ENCODE measurements around the gene TMEM127. TPM values are rescaled to one million over a fixed set of nuclear protein-coding genes. Genes with fewer than 3 reads are reported as not detected.
"Not testable (repeated sequence)": the region's sequence is repeated elsewhere in the genome, so short reads cannot be mapped to it uniquely, and the experiment has no call there.

TMEM127 gene
- polyA plus RNA-seq, 3 donors from 2014 or later: 24.6 to 57.7 (median 31.3) TPM

DNA sequence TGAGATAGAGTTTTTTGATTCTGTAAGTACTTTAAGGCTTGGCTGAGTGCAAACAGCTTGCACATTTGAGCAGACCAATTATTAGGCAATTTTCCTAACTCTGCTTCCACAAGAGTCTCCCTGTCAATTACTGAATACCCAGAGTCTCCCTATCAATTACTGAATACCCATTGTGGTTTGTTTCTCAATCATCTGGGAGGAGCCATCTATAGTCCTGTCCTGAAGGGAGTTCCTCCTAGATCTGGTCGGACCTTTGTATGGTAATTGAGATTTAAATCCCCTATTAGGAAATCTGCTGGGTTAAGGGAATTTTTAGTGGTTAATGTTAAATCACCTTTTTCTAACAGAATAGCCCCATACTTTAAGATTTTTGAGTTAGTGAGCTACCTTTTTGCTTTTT, 44.7 kb downstream of the TMEM127 start:
- H3K36me3 Mint-ChIP-seq; H3K4me1 Mint-ChIP-seq; H3K27me3 Mint-ChIP-seq (ENCODE audit: low read depth in 3 of 3); H3K4me3 Mint-ChIP-seq; H3K27ac Mint-ChIP-seq; H3K9me3 Mint-ChIP-seq; DNase-seq: not testable (repeated sequence)

DNA sequence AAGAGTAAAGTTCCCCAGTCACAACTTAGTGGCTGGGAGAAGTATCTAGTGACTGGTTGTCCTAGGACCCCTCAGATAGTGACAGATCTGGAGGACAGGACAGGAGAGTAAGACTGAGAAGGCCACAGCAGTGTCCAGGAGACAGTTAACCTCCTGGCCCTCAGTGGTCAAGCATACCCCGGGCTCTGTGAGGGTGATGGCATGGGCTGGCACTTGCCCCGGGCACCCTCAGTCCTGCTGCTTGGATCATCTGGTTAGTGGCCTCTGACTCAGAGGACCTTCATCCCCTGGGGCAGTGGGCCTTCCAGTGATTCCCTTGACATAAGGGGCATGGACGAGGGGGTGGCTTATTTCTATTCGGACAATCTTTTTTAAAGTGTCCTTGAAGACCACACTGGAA, 45.8 kb downstream of the TMEM127 start:
- H3K27me3 Mint-ChIP-seq (ENCODE audit: low read depth in 3 of 3); H3K4me1 Mint-ChIP-seq; DNase-seq: not testable (repeated sequence)

DNA sequence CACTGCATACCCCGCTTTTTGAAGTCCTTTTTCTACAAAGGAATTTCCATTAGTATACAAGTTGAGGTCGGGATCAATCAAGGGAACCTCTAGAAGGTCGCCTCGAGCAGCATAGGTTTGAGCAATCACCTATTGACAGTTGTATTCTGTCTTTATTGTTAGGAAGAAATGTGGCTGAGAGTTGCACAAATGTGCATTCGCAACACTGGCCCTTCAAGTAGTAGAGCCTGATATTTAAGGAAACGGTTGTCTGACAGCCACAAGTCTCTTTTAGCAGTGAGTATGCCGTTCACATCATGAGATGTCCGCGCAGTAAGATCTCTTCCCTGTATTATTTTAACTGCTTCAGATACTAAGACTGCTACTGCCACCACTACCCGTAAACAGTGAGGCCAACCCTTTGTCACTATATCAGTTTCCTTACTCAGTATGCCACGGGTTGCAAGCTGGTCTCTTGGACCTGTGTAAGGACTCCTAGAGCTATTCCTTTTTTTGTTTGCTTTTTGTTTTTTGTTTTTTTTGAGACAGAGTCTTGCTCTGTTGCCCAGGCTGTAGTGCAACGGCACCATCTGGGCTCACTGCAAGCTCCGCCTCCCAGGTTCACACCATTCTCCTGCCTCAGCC, 47.2 kb downstream of the TMEM127 start:
- Mint-ChIP-seq H3K4me3 (no peak overlapping the region), H3K27me3 (ENCODE audit: low read depth in 3 of 3) (no peaks in the 10 kb centered on the region), H3K9me3 (no peaks in the 10 kb centered on the region), H3K4me1 (no peaks in the 10 kb centered on the region), H3K27ac (no peak overlapping the region), H3K36me3 (peaks cover 0 to 3% (median 0%) of the 10 kb centered on the region in 3 donors)
- no peak for DNase-seq

More for the DNA sequence above, 45.8 kb downstream of the TMEM127 start:
- not testable (repeated sequence) for H3K4me3 Mint-ChIP-seq, H3K9me3 Mint-ChIP-seq, H3K36me3 Mint-ChIP-seq, H3K27ac Mint-ChIP-seq

DNA sequence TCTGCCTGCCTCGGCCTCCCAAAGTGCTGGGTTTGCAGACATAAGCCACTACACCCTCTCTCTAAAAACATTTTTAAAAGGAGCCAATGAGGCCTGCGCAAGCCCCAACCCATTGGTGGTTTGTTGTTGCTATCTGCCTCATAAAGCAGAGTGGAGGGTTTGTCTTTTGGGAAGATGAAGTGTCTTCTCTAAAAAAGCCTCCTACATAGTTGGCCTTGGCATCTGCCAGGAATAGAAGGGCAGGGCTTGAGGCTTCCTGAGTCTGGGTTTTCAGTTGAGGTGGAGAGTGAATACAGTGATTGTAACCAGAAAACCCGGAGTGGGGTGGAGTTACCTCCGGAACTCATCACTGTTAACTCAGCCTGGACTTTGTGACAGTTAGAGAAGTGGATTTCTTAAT, 51.2 kb downstream of the TMEM127 start:
- Mint-ChIP-seq H3K4me1 (peaks cover 3 to 4% of the 10 kb centered on the region in 2 donors), H3K9me3 (no peaks in the 10 kb centered on the region), H3K27ac (no peak overlapping the region), H3K4me3 (no peak overlapping the region), H3K36me3 (peaks cover 0 to 3% (median 0%) of the 10 kb centered on the region in 3 donors), H3K27me3 (ENCODE audit: low read depth in 3 of 3) (no peaks in the 10 kb centered on the region)
- no peak for DNase-seq

DNA sequence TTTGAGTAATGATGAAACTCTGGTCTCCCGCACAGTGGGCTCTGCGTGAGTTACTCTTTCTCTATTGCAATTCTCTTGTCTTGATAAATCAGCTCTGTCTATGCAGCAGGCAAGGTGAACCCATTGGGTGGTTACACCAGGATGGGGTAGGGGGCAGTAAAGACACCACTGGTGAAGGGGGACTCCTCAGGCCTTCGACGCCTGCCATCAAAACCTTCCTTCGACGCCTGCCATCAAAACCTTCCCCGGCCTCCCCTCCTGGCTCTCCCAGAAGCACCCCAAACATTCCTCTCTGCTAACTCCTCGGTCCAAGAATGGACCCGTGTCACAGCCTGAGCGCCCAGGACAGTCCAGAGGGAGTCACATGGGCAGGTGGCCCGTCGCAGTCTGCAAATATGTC, 52.4 kb downstream of the TMEM127 start:
- Mint-ChIP-seq H3K4me3 (no peak overlapping the region), H3K36me3 (peaks cover 0 to 3% (median 0%) of the 10 kb centered on the region in 3 donors), H3K9me3 (no peaks in the 10 kb centered on the region), H3K27me3 (ENCODE audit: low read depth in 3 of 3) (peaks cover 0 to 6% (median 0%) of the 10 kb centered on the region in 3 donors), H3K4me1 (peaks cover 10 to 11% of the 10 kb centered on the region in 2 donors), H3K27ac (no peak overlapping the region)
- no peak for DNase-seq

DNA sequence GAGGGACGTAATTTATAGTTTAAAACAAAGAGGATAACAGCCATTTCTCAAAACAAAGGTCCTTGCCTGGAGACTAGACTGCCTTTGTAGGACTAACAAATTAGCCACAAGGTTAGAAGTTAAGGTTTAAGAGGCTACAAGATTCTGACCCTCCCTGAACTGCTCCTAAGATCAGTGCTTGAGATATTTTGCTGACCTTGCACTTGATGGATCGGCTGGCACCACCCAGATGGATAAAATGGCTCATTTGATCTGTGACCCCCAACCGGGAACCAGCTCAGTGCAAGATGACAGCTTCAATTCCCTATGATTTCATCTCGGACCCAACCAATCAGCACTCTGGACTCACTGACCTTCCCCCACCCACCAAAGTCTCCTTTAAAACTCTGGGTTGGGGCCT, 53.5 kb downstream of the TMEM127 start:
- Mint-ChIP-seq H3K4me1 (peaks cover 18% of the 10 kb centered on the region in 2 donors), H3K36me3 (peaks cover 0 to 4% (median 3%) of the 10 kb centered on the region in 3 donors), H3K27me3 (ENCODE audit: low read depth in 3 of 3) (peaks cover 2 to 9% (median 2%) of the 10 kb centered on the region in 3 donors), H3K4me3 (no peak overlapping the region), H3K9me3 (no peaks in the 10 kb centered on the region), H3K27ac (no peak overlapping the region)
- DNase-seq: no peak

DNA sequence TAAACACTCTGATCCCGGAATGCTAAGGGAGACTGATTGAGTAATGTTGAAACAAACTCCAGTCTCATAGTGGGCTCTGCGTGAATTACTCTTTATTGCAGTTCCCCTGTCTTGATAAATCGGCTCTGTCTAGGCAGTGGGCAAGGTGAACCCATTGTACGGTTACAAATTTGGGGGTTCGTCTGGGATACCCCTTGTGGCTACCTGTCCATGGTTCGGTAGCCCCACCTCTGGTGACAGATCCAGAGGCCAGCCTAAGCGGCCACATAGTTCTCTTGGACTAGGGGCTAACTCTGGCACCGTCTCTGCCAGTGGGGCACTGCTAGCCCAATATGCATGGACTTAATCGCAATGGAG, 56.1 kb downstream of the TMEM127 start:
- peaks cover 0 to 4% (median 3%) of the 10 kb centered on the region in 3 donors for H3K36me3 Mint-ChIP-seq
- H3K9me3 Mint-ChIP-seq: no peaks in the 10 kb centered on the region
- H3K4me1 Mint-ChIP-seq: peaks cover 39 to 45% of the 10 kb centered on the region in 2 donors
- H3K27ac Mint-ChIP-seq: peak overlapping the region in 4 of 6 donors; percentile 48 to 71 (median 61)
- H3K27me3 Mint-ChIP-seq (ENCODE audit: low read depth in 3 of 3): peaks cover 2 to 14% (median 4%) of the 10 kb centered on the region in 3 donors
- peak overlapping the region; percentile 85 to 99 (median 96) for H3K4me3 Mint-ChIP-seq
- no peak for DNase-seq

DNA sequence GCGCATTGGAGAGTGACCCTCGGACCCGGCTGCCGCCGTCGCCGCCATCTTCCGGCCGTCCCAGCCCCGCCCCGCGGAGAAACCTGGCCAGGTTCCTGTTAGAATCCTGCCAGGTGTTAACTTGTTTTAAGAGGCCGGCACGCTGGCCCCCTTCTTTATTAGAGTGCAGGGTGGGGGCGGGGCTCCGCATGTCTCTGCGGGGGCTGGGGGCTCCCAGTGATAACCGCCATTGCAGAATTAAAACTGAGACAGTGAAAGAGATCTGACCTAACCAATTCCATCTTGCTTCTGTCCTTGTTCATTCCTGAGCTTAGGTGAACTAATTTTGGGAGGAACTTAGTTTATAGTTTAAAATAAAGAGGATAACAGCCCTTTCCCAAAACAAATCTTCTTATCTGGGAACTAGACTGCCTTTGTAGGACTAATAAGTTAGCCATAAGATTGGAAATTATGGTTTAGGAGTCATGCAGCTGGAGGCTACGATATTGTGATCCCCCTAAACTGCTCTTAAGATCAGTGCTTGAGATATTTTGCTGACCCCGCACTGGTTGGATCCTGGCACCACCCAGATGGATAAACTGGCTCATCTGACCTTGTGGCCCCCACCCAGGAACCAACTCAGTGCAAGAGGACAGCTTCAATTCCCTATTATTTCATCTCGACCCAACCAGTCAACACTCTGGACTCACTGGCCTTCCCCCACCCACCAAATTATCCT, 56.6 kb downstream of the TMEM127 start:
- Mint-ChIP-seq H3K9me3 (no peaks in the 10 kb centered on the region), H3K4me3 (peak overlapping the region; percentile 85 to 99 (median 96)), H3K27me3 (ENCODE audit: low read depth in 3 of 3) (peaks cover 2 to 14% (median 4%) of the 10 kb centered on the region in 3 donors), H3K36me3 (peaks cover 0 to 4% (median 3%) of the 10 kb centered on the region in 3 donors), H3K27ac (peak overlapping the region; percentile 69 to 90 (median 82)), H3K4me1 (peaks cover 45 to 50% of the 10 kb centered on the region in 2 donors)
- DNase-seq: no peak

DNA sequence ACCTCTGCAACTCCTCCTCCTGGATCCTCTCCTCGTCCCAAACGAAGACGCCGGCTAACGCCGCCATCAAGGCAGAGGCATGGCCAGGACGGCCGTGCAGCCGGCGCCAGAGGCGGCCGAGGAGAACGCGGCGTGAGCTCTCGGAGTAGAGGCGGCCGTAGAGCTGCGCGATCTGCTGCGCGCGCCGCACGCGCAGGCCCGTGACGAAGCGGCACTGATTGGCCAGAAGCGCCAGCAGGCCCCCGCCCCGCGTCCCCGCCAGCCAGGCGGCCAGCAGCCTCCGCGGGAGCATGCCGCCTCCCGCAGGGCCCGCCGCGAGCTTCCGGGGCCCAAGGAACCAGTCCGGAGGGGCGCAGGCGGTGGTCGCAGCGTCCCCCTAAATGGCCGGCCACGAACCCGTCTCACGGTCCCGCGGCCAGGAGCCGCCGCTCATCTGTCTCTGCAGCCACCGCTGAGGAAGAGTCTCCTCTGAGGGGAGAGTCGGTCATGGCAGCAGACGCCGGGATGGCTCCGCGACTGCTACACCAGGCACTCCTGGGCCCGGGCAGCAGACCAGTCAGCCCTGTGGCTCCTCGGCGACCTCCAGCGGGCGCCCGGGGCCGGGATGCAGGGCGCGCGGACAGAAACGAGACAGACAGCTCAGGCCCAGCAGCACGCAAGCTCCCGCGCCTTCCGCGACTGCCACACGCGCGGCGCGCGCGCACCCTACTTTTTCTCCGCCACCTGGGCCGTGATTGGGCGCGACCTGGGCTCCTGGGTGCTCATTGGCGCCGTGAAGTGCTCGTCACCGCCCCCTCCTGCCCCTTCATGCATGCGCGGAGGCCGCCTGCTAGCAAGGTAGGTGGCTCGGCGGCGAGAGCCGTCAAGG, 57.4 kb downstream of the TMEM127 start, which contains the start of gene STARD7:
Gene STARD7, minus strand, starts transcription at position 685 of the 868 bp plus-strand sequence. Its CDS starts 393 bp downstream, at position 292.
- Mint-ChIP-seq H3K36me3 (peaks cover 0 to 4% (median 0%) of the 10 kb centered on the region in 3 donors), H3K27me3 (ENCODE audit: low read depth in 3 of 3) (peaks cover 2 to 14% (median 4%) of the 10 kb centered on the region in 3 donors), H3K27ac (peak within 1 kb of the TSS; percentile 85 to 97 (median 96)), H3K4me3 (peak within 1 kb of the TSS; percentile 90 to 100 (median 98)), H3K9me3 (no peaks in the 10 kb centered on the region), H3K4me1 (peaks cover 53 to 58% of the 10 kb centered on the region in 2 donors)
- peak; percentile 96 for DNase-seq

DNA sequence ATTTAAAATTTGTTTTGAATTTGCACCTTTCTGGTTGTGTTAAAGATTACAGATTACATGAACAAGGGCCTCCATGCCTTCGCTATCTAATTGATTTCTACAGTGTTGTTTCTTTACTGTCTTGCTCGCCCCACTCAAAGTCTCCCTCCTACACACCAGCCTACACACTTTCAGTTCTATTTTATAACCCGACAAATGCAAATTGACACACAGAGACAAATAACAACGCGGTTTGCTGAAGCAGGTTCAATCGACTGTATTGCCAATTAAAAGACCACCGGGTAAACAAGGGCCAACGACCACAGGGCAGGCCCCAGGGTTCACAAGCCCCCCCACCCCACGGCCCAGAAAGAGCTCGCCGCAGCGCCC, 58.0 kb downstream of the TMEM127 start:
- Mint-ChIP-seq H3K4me3 (peak overlapping the region; percentile 90 to 100 (median 98)), H3K9me3 (no peaks in the 10 kb centered on the region), H3K4me1 (peaks cover 59 to 64% of the 10 kb centered on the region in 2 donors), H3K36me3 (peaks cover 0 to 4% (median 0%) of the 10 kb centered on the region in 3 donors), H3K27ac (peak overlapping the region; percentile 85 to 97 (median 96)), H3K27me3 (ENCODE audit: low read depth in 3 of 3) (peaks cover 2 to 14% (median 4%) of the 10 kb centered on the region in 3 donors)
- peak in 1 of 3 donors; percentile 6 for DNase-seq

DNA sequence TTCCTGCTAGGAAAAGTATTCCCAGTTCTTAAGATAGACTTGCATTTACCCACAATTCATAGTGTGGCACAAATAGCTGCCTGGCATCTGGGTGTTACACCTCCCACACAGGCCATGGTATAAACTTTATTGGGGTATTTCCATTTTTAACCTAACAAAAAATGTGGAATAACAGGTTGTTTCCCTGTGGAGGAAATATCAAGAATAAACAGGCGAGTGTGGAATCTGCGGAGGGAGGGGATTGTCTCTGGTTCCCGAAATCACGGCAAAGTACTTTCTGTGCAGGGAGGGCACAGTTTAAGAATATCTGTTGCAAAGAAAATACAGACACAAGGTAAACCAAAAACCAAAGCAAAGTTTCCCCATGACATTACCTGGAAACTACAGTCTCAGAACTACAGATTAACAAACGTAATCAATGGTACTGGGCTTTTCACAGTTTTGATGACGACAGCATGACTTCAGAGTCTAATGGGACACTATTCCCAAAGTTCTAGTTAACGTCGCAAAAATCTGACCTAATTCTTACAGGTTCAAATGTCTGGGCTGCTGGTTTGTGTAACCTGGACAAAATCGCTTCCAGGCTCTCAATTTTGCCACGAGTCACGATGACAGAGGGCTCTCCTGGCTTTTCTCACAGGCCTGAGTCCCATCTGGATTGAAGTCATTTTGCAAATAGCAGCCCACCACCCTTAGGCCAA, 58.6 kb downstream of the TMEM127 start:
- no peak for DNase-seq
- Mint-ChIP-seq H3K27ac (peak overlapping the region; percentile 85 to 97 (median 96)), H3K4me3 (peak overlapping the region; percentile 90 to 100 (median 98)), H3K4me1 (peaks cover 63 to 70% of the 10 kb centered on the region in 2 donors), H3K9me3 (no peaks in the 10 kb centered on the region), H3K27me3 (ENCODE audit: low read depth in 3 of 3) (peaks cover 3 to 14% (median 4%) of the 10 kb centered on the region in 3 donors), H3K36me3 (peaks cover 0 to 4% (median 0%) of the 10 kb centered on the region in 3 donors)

DNA sequence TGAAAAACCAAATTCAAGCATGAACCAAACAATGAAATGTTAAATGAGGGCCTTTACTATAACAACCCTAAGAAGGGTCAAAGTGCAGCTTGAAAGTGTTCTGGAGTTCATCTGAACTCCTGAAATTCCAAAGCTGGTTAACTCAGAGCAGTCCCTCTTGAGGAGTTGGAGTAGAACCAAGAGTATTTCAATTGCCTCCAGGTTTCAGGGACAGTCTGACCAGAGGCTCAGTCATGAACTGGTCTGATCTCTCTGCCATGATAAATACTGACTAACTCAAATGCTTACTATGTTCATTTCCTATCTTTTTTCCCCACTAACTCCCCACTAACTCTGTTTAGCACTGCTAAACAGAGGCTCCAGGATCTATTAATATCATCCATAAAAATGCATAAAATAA, 59.9 kb downstream of the TMEM127 start:
- no peaks in the 10 kb centered on the region for H3K9me3 Mint-ChIP-seq
- peaks cover 0 to 4% (median 0%) of the 10 kb centered on the region in 3 donors for H3K36me3 Mint-ChIP-seq
- peaks cover 4 to 14% (median 5%) of the 10 kb centered on the region in 3 donors for H3K27me3 Mint-ChIP-seq (ENCODE audit: low read depth in 3 of 3)
- H3K27ac Mint-ChIP-seq: peak overlapping the region; percentile 64 to 89 (median 83)
- no peak for DNase-seq
- peak overlapping the region; percentile 63 to 84 (median 72) for H3K4me3 Mint-ChIP-seq
- peaks cover 69 to 79% of the 10 kb centered on the region in 2 donors for H3K4me1 Mint-ChIP-seq
